K562 (cell line): Measurements from ENCODE around the gene SERTAD2. TPM values are rescaled to one million over a fixed set of nuclear protein-coding genes. Genes with fewer than 3 reads are reported as not detected.

Experiments
- ARID3B ChIP-seq: fragments of 250-450 bp; sonication (Bioruptor Pico); IDR thresholded peaks from 2 replicates; pipeline ENCODE4 v1.4.0; 2020; ENCODE audit warnings: borderline replicate concordance
- CREB1 ChIP-seq, 2 experiments: sonication (generic) in 1 of 2; formaldehyde crosslinking in 1 of 2; IDR thresholded peaks; 2 replicates each; pipeline versions ENCODE4 v1.6.1 to v1.8.0; 2012 to 2022; ENCODE audit warnings: inconsistent platforms in 1 of 2, mild to moderate bottlenecking in 1 of 2, missing genetic modification reagents in 1 of 2, moderate library complexity in 1 of 2
- CREB3 ChIP-seq: fragments of 450-650 bp; conservative IDR thresholded peaks from 2 replicates; pipeline ENCODE4 v1.6.1; 2016; ENCODE audit warnings: missing genetic modification characterization, low read depth, mild to moderate bottlenecking, missing compliant biosample characterization, moderate library complexity
- FOXJ2 ChIP-seq: fragments of 200-800 bp; sonication (Bioruptor generic); IDR thresholded peaks from 2 replicates; pipeline ENCODE4 v1.6.1; 2016; ENCODE audit warnings: missing genetic modification characterization, missing compliant biosample characterization
- GATAD2A ChIP-seq: fragments of 450-650 bp; IDR thresholded peaks from 2 replicates; pipeline ENCODE4 v1.6.1; 2017
- HDAC3 ChIP-seq: fragments of 450-650 bp; IDR thresholded peaks from 2 replicates; pipeline ENCODE4 v1.6.1; 2018; ENCODE audit warnings: borderline replicate concordance, mild to moderate bottlenecking, moderate library complexity; ENCODE audit not compliant: partially characterized antibody
- KDM4B ChIP-seq, 2 experiments: fragments of 450-650 bp in 1 of 2; sonication (generic) in 1 of 2; IDR thresholded peaks; 2 replicates each; pipeline ENCODE4 v1.6.1; 2016 to 2017; ENCODE audit warnings: borderline replicate concordance in 2 of 2, antibody characterized with exemption in 1 of 2, low read depth in 1 of 2, mild to moderate bottlenecking in 1 of 2
- NBN ChIP-seq: fragments of 450-650 bp; IDR thresholded peaks from 2 replicates; pipeline ENCODE4 v1.6.1; 2016; ENCODE audit warnings: low read depth, mild to moderate bottlenecking
- NCOR1 ChIP-seq: fragments of 450-650 bp; IDR thresholded peaks from 2 replicates; pipeline ENCODE4 v1.6.1; 2016; ENCODE audit warnings: mild to moderate bottlenecking, moderate library complexity
- PKNOX1 ChIP-seq: fragments of 450-650 bp; IDR thresholded peaks from 2 replicates; pipeline ENCODE4 v1.6.1; 2016
- RAD21 ChIP-seq, 2 experiments: fragments of 250-450 bp in 1 of 2; fragments of 450-650 bp in 1 of 2; sonication (Bioruptor Pico) in 1 of 2; formaldehyde crosslinking in 1 of 2; IDR thresholded peaks in 1 of 2; conservative IDR thresholded peaks in 1 of 2; 2 replicates each; pipeline versions ENCODE4 v1.4.0 to v1.8.0; 2020 to 2022; ENCODE audit warnings: mild to moderate bottlenecking in 2 of 2, moderate library complexity in 1 of 2
- RBM34 ChIP-seq: fragments of 200-400 bp; formaldehyde crosslinking; IDR thresholded peaks from 2 replicates; pipeline ENCODE4 v1.6.1; 2018; ENCODE audit warnings: low read length, borderline replicate concordance; ENCODE audit not compliant: insufficient read depth
- RUNX1 ChIP-seq: sonication (generic); IDR thresholded peaks from 2 replicates; pipeline ENCODE4 v1.6.1; 2016; ENCODE audit warnings: antibody characterized with exemption, low read depth
- SETDB1 ChIP-seq: IDR thresholded peaks from one replicate; pipeline ENCODE4 v1.6.1; 2012; ENCODE audit warnings: low read length, control low read depth, inconsistent platforms
- SMAD2 ChIP-seq: fragments of 150-350 bp; IDR thresholded peaks from 2 replicates; pipeline ENCODE4 v1.6.1; 2014; ENCODE audit warnings: low read depth, mild to moderate bottlenecking, low read length
- SMAD3 ChIP-seq: fragments of 450-650 bp; formaldehyde crosslinking; conservative IDR thresholded peaks from 2 replicates; pipeline ENCODE4 v1.4.0; 2020; ENCODE audit warnings: mild to moderate bottlenecking
- SMARCC2 ChIP-seq: fragments of 450-650 bp; IDR thresholded peaks from 2 replicates; pipeline ENCODE4 v1.6.1; 2017; ENCODE audit warnings: antibody characterized with exemption, moderate library complexity, mild to moderate bottlenecking, low read depth
- SMARCE1 ChIP-seq: fragments of 450-650 bp; IDR thresholded peaks from 2 replicates; pipeline ENCODE4 v1.7.1; 2016; ENCODE audit warnings: mild to moderate bottlenecking
- SNRNP70 ChIP-seq: fragments of 200-400 bp; formaldehyde crosslinking; optimal IDR thresholded peaks from 2 replicates; pipeline ENCODE3; 2017; ENCODE audit warnings: low read depth, low read length
- TGIF2 ChIP-seq: sonication (generic); formaldehyde crosslinking; IDR thresholded peaks from 2 replicates; pipeline ENCODE4 v1.8.1; 2022; ENCODE audit warnings: mild to moderate bottlenecking, missing genetic modification reagents, moderate library complexity
- THAP12 ChIP-seq: fragments of 250-450 bp; sonication (Bioruptor Pico); IDR thresholded peaks from 2 replicates; pipeline ENCODE4 v1.9.0; 2021; ENCODE audit warnings: mild to moderate bottlenecking, inconsistent platforms
- ZKSCAN1 ChIP-seq: fragments of 150-350 bp; IDR thresholded peaks from 2 replicates; pipeline ENCODE4 v1.6.1; 2016; ENCODE audit warnings: low read depth, low read length
- ZNF696 ChIP-seq: fragments of 250-450 bp; sonication (Bioruptor Pico); conservative IDR thresholded peaks from 2 replicates; pipeline ENCODE4 v1.4.0; 2020; ENCODE audit warnings: mild to moderate bottlenecking, moderate library complexity
- ZSCAN32 ChIP-seq: fragments of 450-650 bp; formaldehyde crosslinking; IDR thresholded peaks from 2 replicates; pipeline ENCODE4 v1.4.0; 2020; ENCODE audit warnings: mild to moderate bottlenecking, moderate library complexity
- polyA plus RNA-seq, 8 experiments: library from polyadenylated mRNA; depleted of rRNA in 4 of 8; stranded (reverse) in 5 of 8; unstranded in 3 of 8; fragments of >200 nt; fragmentation: Nextera tagmentation in 2 of 8; fragmentation: Illumina TruSeq in 1 of 8; extraction: Ambion mirVana in 2 of 8; extraction: Trizol in 1 of 8; gene quantifications; 2 replicates each; pipeline versions ENCODE4 v1.2.1 to v1.2.3, GENCODE V29; 2011 to 2014; ENCODE audit warnings: inconsistent platforms in 1 of 8, missing spikeins in 1 of 8
- total RNA-seq, 7 experiments: library from RNA; depleted of rRNA in 6 of 7; stranded (reverse); fragments of >200 nt in 6 of 7; fragmentation: Illumina TruSeq in 2 of 7; extraction: Trizol in 2 of 7; gene quantifications; 2 replicates each; pipeline versions ENCODE4 v1.2.1 to v1.2.3, GENCODE V29; 2011 to 2021; ENCODE audit warnings: low replicate concordance in 1 of 7

The SERTAD2 gene
- total and polyA plus RNA-seq, 9 of the 15 experiments (the other 6 are each of a cell fraction or from before 2014, with no cell fraction given): 3.0 to 12.5 (median 6.1) TPM

GRCh38 chr2:64649013-64649484 is 4.7 kb downstream of the SERTAD2 start (continued):
- TF ChIP-seq ARID3B (no peak), CREB3 (tag) (peak; percentile 46; the same call in 1 of the 2 replicates), PKNOX1 (no peak), SMAD2 (no peak), NCOR1 (peak; percentile 86), RAD21 (CRISPR knock-in tag; conservative IDR thresholded peaks at IDR 0.05 in 1 of 2, IDR thresholded peaks at IDR 0.05 in 1 of 2) (0 out of 4 replicates have a peak, but pooled peaks of 1 of the 2 experiments have one; percentile 10), ZSCAN32 (no peak), SMARCE1 (peak; percentile 71), SNRNP70 (no peak), CREB1 (IDR thresholded peaks at IDR 0.05) (no peak; the same call in 1 of the 2 replicates), CREB1 (CRISPR knock-in tag; IDR thresholded peaks at IDR 0.05) (no peak), RUNX1 (no peak), SMARCC2 (no peak), SETDB1 (no peak), TGIF2 (CRISPR knock-in tag) (no peak), ZNF696 (CRISPR knock-in tag) (no peak), SMAD3 (CRISPR knock-in tag) (no peak), FOXJ2 (tag) (no peak), ZKSCAN1 (0 out of 2 replicates have a peak, but pooled peaks have one; percentile 25), NBN (peak; percentile 64; the same call in 1 of the 2 replicates), HDAC3 (peak; percentile 51), RBM34 (no peak), KDM4B (IDR thresholded peaks at IDR 0.05; ENCODE audit: borderline replicate concordance in 2 of 2, low read depth in 1 of 2) (no peak), GATAD2A (0 out of 2 replicates have a peak, but pooled peaks have one; percentile 65), THAP12 (no peak)
